Measurements from ENCODE around the gene RAB7B.
"Not testable (repeated sequence)": the region's sequence is repeated elsewhere in the genome, so short reads cannot be mapped to it uniquely, and the experiment has no call there.

RAB7B gene

GRCh38 chr1:206002871-206003801 lies at the start of gene RAB7B:
TSS of gene RAB7B (minus strand) at chr1:206003395. CDS start at chr1:205994135, 9,260 bp downstream.
- H3K4me3 ChIP-seq (ENCODE audit: low read depth, low read length) = no peak within 1 kb of the TSS
- no peak for TF ChIP-seq CTCF (IDR thresholded peaks at IDR 0.05; ENCODE audit: borderline replicate concordance, insufficient read depth, low read depth, low read length)

- H3K4me3 ChIP-seq (ENCODE audit: low read depth, low read length) = not testable (repeated sequence)
These were observed 49.2 kb upstream of the RAB7B start for GRCh38 chr1:206052231-206052865.

GRCh38 chr1:206050655-206051235 lies 47.5 kb upstream of the RAB7B start:
- no peak overlapping the region for H3K4me3 ChIP-seq (ENCODE audit: low read depth, low read length)
- no peak for TF ChIP-seq CTCF (IDR thresholded peaks at IDR 0.05; ENCODE audit: borderline replicate concordance, insufficient read depth, low read depth, low read length)

- H3K4me3 ChIP-seq (ENCODE audit: low read depth, low read length) = no peak overlapping the region
These were observed 46.9 kb upstream of the RAB7B start for GRCh38 chr1:206049919-206050600.

GRCh38 chr1:206049293-206049692 lies 46.1 kb upstream of the RAB7B start:
- TF ChIP-seq CTCF (IDR thresholded peaks at IDR 0.05; ENCODE audit: borderline replicate concordance, insufficient read depth, low read depth, low read length) = no peak
- no peak overlapping the region for H3K4me3 ChIP-seq (ENCODE audit: low read depth, low read length)

More at GRCh38 chr1:206049919-206050600, 46.9 kb upstream of the RAB7B start:
- no peak for TF ChIP-seq CTCF (IDR thresholded peaks at IDR 0.05; ENCODE audit: borderline replicate concordance, insufficient read depth, low read depth, low read length)

- H3K4me3 ChIP-seq (ENCODE audit: low read depth, low read length) = no peak overlapping the region
- no peak for TF ChIP-seq CTCF (IDR thresholded peaks at IDR 0.05; ENCODE audit: borderline replicate concordance, insufficient read depth, low read depth, low read length)
These were observed 45.4 kb upstream of the RAB7B start for GRCh38 chr1:206048582-206048981.

- no peak overlapping the region for H3K4me3 ChIP-seq (ENCODE audit: low read depth, low read length)
- no peak for TF ChIP-seq CTCF (IDR thresholded peaks at IDR 0.05; ENCODE audit: borderline replicate concordance, insufficient read depth, low read depth, low read length)
These were observed 44.1 kb upstream of the RAB7B start for GRCh38 chr1:206047271-206047670.
